ENCODE data around the gene NT5C. TPM values are rescaled to one million over a fixed set of nuclear protein-coding genes. Genes with fewer than 3 reads are reported as not detected.
A peak's percentile ranks its signal among the peaks of the same experiment; 100 is the strongest.
"Not testable (repeated sequence)": the region's sequence is repeated elsewhere in the genome, so short reads cannot be mapped to it uniquely, and the experiment has no call there.

Gene NT5C
- polyA plus RNA-seq, 4 donors, result 48.6 to 169 (median 111) TPM

DNA sequence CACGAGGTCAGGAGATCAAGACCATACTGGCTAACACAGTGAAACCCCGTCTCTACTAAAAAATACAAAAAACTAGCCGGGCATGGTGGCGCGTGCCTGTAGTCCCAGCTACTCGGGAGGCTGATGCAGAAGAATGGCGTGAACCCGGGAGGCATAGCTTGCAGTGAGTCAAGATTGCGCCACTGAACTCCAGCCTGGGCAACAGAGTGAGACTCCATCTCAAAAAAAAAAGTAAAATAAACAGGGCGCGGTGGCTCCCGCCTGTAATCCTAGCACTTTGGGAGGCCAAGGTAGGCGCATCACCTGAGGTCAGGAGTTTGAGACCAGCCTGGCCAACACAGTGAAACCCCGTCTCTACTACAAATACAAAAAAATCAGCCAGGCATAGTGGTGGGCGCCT, 33.1 kb upstream of the NT5C start:
- not testable (repeated sequence) for H3K4me3 ChIP-seq (ENCODE audit: low read depth in 1 of 3, low read length in 3 of 3); DNase-seq; FAIRE-seq; H3K27ac ChIP-seq (ENCODE audit: low read depth in 1 of 3, low read length in 2 of 3); H3K27me3 ChIP-seq (ENCODE audit: control insufficient read depth in 3 of 3, insufficient read depth in 3 of 3, low read length in 3 of 3); H3K9me3 ChIP-seq (ENCODE audit: control insufficient read depth in 2 of 2, insufficient read depth in 1 of 2, low read depth in 1 of 2, low read length in 1 of 2); H3K4me1 ChIP-seq (ENCODE audit: control insufficient read depth in 3 of 3, insufficient read depth in 2 of 3, low read depth in 1 of 3, low read length in 2 of 3)
- H3K36me3 ChIP-seq (ENCODE audit: control insufficient read depth in 3 of 3, insufficient read depth in 2 of 3, low read depth in 1 of 3, low read length in 3 of 3), result peaks cover 0 to 51% (median 5%) of the 10 kb centered on the region in 3 donors
- 93 to 98% (median 98%) methylated on average over 15 of the region's 15 CpGs for WGBS, 3 donors

DNA sequence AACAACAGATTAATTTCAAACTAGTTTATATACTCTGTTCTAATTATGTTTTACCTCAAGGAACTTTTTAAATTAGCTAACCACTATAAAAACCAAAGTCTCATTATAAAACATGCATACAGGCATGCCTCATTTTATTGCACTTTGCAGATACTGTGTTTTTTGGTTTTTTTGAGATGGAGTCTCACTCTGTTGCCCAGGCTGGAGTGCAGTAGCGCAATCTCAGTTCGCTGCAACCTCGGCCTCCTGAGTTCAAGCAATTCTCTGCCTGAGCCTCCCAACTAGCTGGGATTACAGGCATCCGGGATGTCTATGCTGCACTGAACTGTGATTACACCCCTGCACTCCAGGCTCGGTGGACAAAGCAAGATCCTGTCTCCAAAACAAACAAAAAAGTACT, 31.5 kb upstream of the NT5C start:
- Histone ChIP-seq H3K4me1 (ENCODE audit: control insufficient read depth in 3 of 3, insufficient read depth in 2 of 3, low read depth in 1 of 3, low read length in 2 of 3) (peaks cover 0 to 3% (median 0%) of the 10 kb centered on the region in 3 donors), H3K4me3 (ENCODE audit: low read depth in 1 of 3, low read length in 3 of 3) (no peak overlapping the region), H3K9me3 (ENCODE audit: control insufficient read depth in 2 of 2, insufficient read depth in 1 of 2, low read depth in 1 of 2, low read length in 1 of 2) (no peaks in the 10 kb centered on the region), H3K27ac (ENCODE audit: low read depth in 1 of 3, low read length in 2 of 3) (no peak overlapping the region), H3K36me3 (ENCODE audit: control insufficient read depth in 3 of 3, insufficient read depth in 2 of 3, low read depth in 1 of 3, low read length in 3 of 3) (peaks cover 0 to 39% (median 5%) of the 10 kb centered on the region in 3 donors), H3K27me3 (ENCODE audit: control insufficient read depth in 3 of 3, insufficient read depth in 3 of 3, low read length in 3 of 3) (no peaks in the 10 kb centered on the region)
- FAIRE-seq, result no peak
- DNase-seq, result no peak
- WGBS, 3 donors, result 79 to 88% (median 85%) methylated on average over 5 of the region's 5 CpGs

DNA sequence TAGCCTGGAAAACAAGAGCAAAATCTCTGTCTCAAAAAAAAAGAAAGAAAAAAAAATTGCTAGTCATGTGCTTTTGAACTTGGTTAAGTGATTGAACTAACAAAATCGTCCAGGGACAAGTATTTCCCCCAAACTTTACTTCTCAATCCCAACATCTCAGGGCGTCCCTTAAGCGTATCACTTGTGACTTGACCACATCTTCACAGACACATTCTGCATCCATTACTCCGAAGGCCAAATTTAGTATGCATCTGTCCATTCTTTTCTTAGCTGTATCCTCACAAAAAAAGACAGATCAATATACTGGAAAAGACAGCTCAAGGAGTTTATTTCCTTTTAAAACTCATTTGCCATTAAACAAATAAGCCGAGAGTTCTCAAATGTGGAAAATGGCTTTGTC, 28.7 kb upstream of the NT5C start:
- peaks cover 0 to 23% (median 3%) of the 10 kb centered on the region in 3 donors for H3K36me3 ChIP-seq (ENCODE audit: control insufficient read depth in 3 of 3, insufficient read depth in 2 of 3, low read depth in 1 of 3, low read length in 3 of 3)
- no peaks in the 10 kb centered on the region for H3K27me3 ChIP-seq (ENCODE audit: control insufficient read depth in 3 of 3, insufficient read depth in 3 of 3, low read length in 3 of 3)
- H3K4me3 ChIP-seq (ENCODE audit: low read depth in 1 of 3, low read length in 3 of 3), result no peak overlapping the region
- WGBS, 3 donors, result 91 to 95% (median 92%) methylated on average over 5 of the region's 5 CpGs
- H3K4me1 ChIP-seq (ENCODE audit: control insufficient read depth in 3 of 3, insufficient read depth in 2 of 3, low read depth in 1 of 3, low read length in 2 of 3), result peaks cover 0 to 3% (median 0%) of the 10 kb centered on the region in 3 donors
- peak overlapping the region in 1 of 3 donors; percentile 8 for H3K27ac ChIP-seq (ENCODE audit: low read depth in 1 of 3, low read length in 2 of 3)
- FAIRE-seq, result no peak
- H3K9me3 ChIP-seq (ENCODE audit: control insufficient read depth in 2 of 2, insufficient read depth in 1 of 2, low read depth in 1 of 2, low read length in 1 of 2), result no peaks in the 10 kb centered on the region
- no peak for DNase-seq

DNA sequence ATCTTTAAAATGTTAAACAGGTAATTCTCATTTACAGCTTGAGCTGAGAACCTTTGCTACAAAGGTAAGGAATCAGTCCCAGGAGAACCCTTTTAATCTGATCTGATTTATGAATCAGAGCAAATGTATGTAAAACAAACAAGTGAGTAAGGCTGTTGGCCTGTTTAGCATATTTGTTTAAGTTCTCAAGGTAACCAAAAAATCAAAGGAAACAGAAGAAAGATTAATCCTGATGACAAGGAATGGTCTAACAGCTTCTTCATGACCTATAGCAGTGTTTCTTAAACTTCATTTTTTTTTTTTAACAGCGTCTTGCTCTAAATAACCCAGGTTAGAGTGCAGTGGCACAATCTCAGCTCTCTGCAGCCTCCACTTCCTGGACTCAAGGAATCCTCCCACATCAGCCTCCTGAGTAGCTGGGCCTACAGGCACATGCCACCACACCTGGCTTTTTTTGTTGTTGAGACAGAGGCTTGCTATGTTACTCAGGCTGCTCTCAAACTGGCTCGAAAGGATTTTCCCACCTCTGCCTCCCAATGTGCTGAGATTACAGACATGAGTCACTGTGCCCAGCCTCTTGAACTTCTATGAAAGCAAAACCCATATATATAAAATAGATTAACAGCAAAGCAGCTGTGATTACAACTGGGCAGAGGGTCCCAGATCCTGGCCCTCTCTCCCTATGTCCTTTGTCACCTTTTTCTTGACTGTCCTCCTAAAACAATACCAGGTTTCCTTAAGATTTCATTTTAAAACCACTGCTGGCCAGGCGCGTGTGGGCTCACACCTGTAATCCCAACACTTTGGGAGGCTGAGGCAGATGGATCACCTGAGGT, 27.9 kb upstream of the NT5C start:
- Histone ChIP-seq H3K36me3 (ENCODE audit: control insufficient read depth in 3 of 3, insufficient read depth in 2 of 3, low read depth in 1 of 3, low read length in 3 of 3) (peaks cover 0 to 18% (median 3%) of the 10 kb centered on the region in 3 donors), H3K27ac (ENCODE audit: low read depth in 1 of 3, low read length in 2 of 3) (peak overlapping the region in 1 of 3 donors; percentile 45), H3K9me3 (ENCODE audit: control insufficient read depth in 2 of 2, insufficient read depth in 1 of 2, low read depth in 1 of 2, low read length in 1 of 2) (no peaks in the 10 kb centered on the region), H3K4me1 (ENCODE audit: control insufficient read depth in 3 of 3, insufficient read depth in 2 of 3, low read depth in 1 of 3, low read length in 2 of 3) (peaks cover 0 to 9% (median 4%) of the 10 kb centered on the region in 3 donors), H3K27me3 (ENCODE audit: control insufficient read depth in 3 of 3, insufficient read depth in 3 of 3, low read length in 3 of 3) (no peaks in the 10 kb centered on the region), H3K4me3 (ENCODE audit: low read depth in 1 of 3, low read length in 3 of 3) (no peak overlapping the region)
- FAIRE-seq (no peak), DNase-seq (peak in 1 of 2 donors; percentile 65)
- WGBS, 3 donors, result 69 to 82% (median 70%) methylated on average over 4 of the region's 4 CpGs

DNA sequence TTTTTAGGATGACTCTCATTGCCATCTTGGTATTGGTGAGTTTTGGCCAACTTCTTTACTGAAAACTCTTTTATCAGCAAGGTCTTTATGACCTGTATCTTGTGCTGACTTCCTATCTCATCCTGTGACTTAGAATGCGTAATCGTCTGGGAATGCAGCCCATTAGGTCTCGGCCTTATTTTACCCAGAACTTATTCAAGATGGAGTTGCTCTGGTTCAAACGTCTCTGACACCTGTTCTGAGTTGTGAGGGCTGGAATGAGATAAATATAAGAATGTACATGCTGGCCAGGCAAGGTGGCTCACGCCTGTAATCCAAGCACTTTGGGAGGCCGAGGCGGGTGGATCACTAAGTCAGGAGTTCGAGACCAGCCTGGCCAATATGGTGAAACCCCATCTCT, 26.9 kb upstream of the NT5C start:
- H3K27ac ChIP-seq (ENCODE audit: low read depth in 1 of 3, low read length in 2 of 3); H3K4me3 ChIP-seq (ENCODE audit: low read depth in 1 of 3, low read length in 3 of 3); FAIRE-seq; H3K4me1 ChIP-seq (ENCODE audit: control insufficient read depth in 3 of 3, insufficient read depth in 2 of 3, low read depth in 1 of 3, low read length in 2 of 3); DNase-seq; H3K27me3 ChIP-seq (ENCODE audit: control insufficient read depth in 3 of 3, insufficient read depth in 3 of 3, low read length in 3 of 3); H3K9me3 ChIP-seq (ENCODE audit: control insufficient read depth in 2 of 2, insufficient read depth in 1 of 2, low read depth in 1 of 2, low read length in 1 of 2): not testable (repeated sequence)
- WGBS, 3 donors, result 87 to 93% (median 91%) methylated on average over 8 of the region's 8 CpGs
- peaks cover 0 to 12% (median 0%) of the 10 kb centered on the region in 3 donors for H3K36me3 ChIP-seq (ENCODE audit: control insufficient read depth in 3 of 3, insufficient read depth in 2 of 3, low read depth in 1 of 3, low read length in 3 of 3)

DNA sequence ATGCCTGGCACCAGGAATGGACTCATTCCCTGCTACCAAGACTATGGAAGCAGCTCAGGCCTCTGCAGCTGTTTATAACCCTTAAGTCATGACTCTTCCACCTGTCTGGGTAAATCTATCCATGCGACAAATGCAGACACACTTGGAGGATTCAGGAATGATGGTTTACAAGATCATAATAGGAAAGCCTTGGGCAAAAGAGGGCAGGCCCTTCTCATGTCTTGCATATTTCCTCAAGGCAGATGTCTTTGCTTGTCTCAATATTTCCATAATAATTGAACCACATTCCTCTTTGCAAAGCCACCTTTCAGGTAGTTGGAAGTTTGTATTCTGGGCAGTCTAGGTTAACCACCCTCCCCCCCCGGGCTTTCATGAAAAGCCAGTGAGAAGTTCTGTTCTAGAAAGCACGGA, 23.7 kb upstream of the NT5C start:
- Histone ChIP-seq H3K27me3 (ENCODE audit: control insufficient read depth in 3 of 3, insufficient read depth in 3 of 3, low read length in 3 of 3) (no peaks in the 10 kb centered on the region), H3K4me1 (ENCODE audit: control insufficient read depth in 3 of 3, insufficient read depth in 2 of 3, low read depth in 1 of 3, low read length in 2 of 3) (peaks cover 1 to 16% (median 4%) of the 10 kb centered on the region in 3 donors), H3K27ac (ENCODE audit: low read depth in 1 of 3, low read length in 2 of 3) (peak overlapping the region in 1 of 3 donors; percentile 41), H3K9me3 (ENCODE audit: control insufficient read depth in 2 of 2, insufficient read depth in 1 of 2, low read depth in 1 of 2, low read length in 1 of 2) (no peaks in the 10 kb centered on the region), H3K4me3 (ENCODE audit: low read depth in 1 of 3, low read length in 3 of 3) (no peak overlapping the region), H3K36me3 (ENCODE audit: control insufficient read depth in 3 of 3, insufficient read depth in 2 of 3, low read depth in 1 of 3, low read length in 3 of 3) (peaks cover 0 to 2% (median 0%) of the 10 kb centered on the region in 3 donors)
- FAIRE-seq, result no peak
- WGBS, 3 donors, result 81 to 94% (median 92%) methylated on average over 3 of the region's 3 CpGs
- DNase-seq, result no peak

- H3K27me3 ChIP-seq (ENCODE audit: control insufficient read depth in 3 of 3, insufficient read depth in 3 of 3, low read length in 3 of 3), result no peaks in the 10 kb centered on the region
- peaks cover 0 to 2% (median 0%) of the 10 kb centered on the region in 3 donors for H3K36me3 ChIP-seq (ENCODE audit: control insufficient read depth in 3 of 3, insufficient read depth in 2 of 3, low read depth in 1 of 3, low read length in 3 of 3)
- peaks cover 1 to 16% (median 4%) of the 10 kb centered on the region in 3 donors for H3K4me1 ChIP-seq (ENCODE audit: control insufficient read depth in 3 of 3, insufficient read depth in 2 of 3, low read depth in 1 of 3, low read length in 2 of 3)
- DNase-seq, result peak; percentile 99 to 100
- H3K4me3 ChIP-seq (ENCODE audit: low read depth in 1 of 3, low read length in 3 of 3), result peak within 1 kb of the TSS; percentile 94 to 98 (median 95)
- FAIRE-seq, result no peak
- WGBS, 3 donors, result 2 to 4% (median 4%) methylated on average over 35 to 67 of the region's 67 CpGs
- H3K27ac ChIP-seq (ENCODE audit: low read depth in 1 of 3, low read length in 2 of 3), result peak within 1 kb of the TSS; percentile 66 to 95 (median 81)
- H3K9me3 ChIP-seq (ENCODE audit: control insufficient read depth in 2 of 2, insufficient read depth in 1 of 2, low read depth in 1 of 2, low read length in 1 of 2), result no peaks in the 10 kb centered on the region
These were observed 22.9 kb upstream of the NT5C start, which contains the start of gene JPT1 for GRCh38 chr17:75154195-75155106. Gene JPT1 (minus strand): TSS chr17:75154512. CDS start chr17:75154397, 115 bp downstream.

DNA sequence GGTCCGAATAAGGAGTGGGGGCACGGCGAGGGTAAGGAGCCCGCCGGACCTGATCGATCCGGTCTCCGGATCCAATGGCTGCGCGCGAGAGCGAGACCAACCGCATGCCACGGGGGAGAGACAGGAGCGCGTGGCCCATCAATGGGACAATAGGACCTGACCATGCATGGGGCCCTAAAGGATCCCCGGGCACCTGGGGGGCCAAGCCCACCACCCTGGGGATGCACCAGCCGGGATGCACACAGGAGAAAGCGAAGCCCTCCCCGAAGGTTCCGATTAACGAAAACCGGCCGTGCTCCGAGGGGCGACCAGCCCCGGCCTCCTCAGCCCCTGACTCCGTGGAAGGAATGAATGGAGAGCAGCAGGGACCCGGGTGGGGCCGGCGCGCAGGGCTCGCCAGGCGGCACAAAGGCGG, 22.2 kb upstream of the NT5C start:
- WGBS, 3 donors, result 0 to 1% (median 0%) methylated on average over 27 to 35 of the region's 35 CpGs
- H3K9me3 ChIP-seq (ENCODE audit: control insufficient read depth in 2 of 2, insufficient read depth in 1 of 2, low read depth in 1 of 2, low read length in 1 of 2), result no peaks in the 10 kb centered on the region
- H3K4me1 ChIP-seq (ENCODE audit: control insufficient read depth in 3 of 3, insufficient read depth in 2 of 3, low read depth in 1 of 3, low read length in 2 of 3), result peaks cover 1 to 15% (median 4%) of the 10 kb centered on the region in 3 donors
- FAIRE-seq, result no peak
- H3K27me3 ChIP-seq (ENCODE audit: control insufficient read depth in 3 of 3, insufficient read depth in 3 of 3, low read length in 3 of 3), result no peaks in the 10 kb centered on the region
- H3K4me3 ChIP-seq (ENCODE audit: low read depth in 1 of 3, low read length in 3 of 3), result peak overlapping the region; percentile 94 to 98 (median 95)
- H3K36me3 ChIP-seq (ENCODE audit: control insufficient read depth in 3 of 3, insufficient read depth in 2 of 3, low read depth in 1 of 3, low read length in 3 of 3), result peaks cover 0 to 4% (median 0%) of the 10 kb centered on the region in 3 donors
- H3K27ac ChIP-seq (ENCODE audit: low read depth in 1 of 3, low read length in 2 of 3), result peak overlapping the region; percentile 55 to 95 (median 81)
- DNase-seq, result peak; percentile 34 to 71

Data from small intestine (tissue), 7 donors.